GDM1 (cell line): ENCODE data around the gene GTF2IRD1.

Source experiments
- DNase-seq: peaks from one replicate; lab custom pipeline; 2025; lab: John Stamatoyannopoulos, UW

The GTF2IRD1 gene

GRCh38 chr7:74568658-74569057 is 115.0 kb downstream of the GTF2IRD1 start:
- no peak for DNase-seq

GRCh38 chr7:74569501-74570075 is 115.9 kb downstream of the GTF2IRD1 start:
- no peak for DNase-seq

- DNase-seq, result no peak
Measured at GRCh38 chr7:74570533-74571156, 116.9 kb downstream of the GTF2IRD1 start.

GRCh38 chr7:74572301-74572979 is 118.7 kb downstream of the GTF2IRD1 start:
- peak; percentile 6 for DNase-seq

- no peak for DNase-seq
Measured at GRCh38 chr7:74573512-74573911, 119.8 kb downstream of the GTF2IRD1 start.

- DNase-seq, result no peak
Measured at GRCh38 chr7:74575083-74575784, 121.5 kb downstream of the GTF2IRD1 start.

GRCh38 chr7:74575811-74576210 is 122.1 kb downstream of the GTF2IRD1 start:
- no peak for DNase-seq

- no peak for DNase-seq
Measured at GRCh38 chr7:74579800-74580685, 126.3 kb downstream of the GTF2IRD1 start.

GRCh38 chr7:74581916-74582440 is 128.3 kb downstream of the GTF2IRD1 start:
- DNase-seq, result no peak

- DNase-seq, result no peak
Measured at GRCh38 chr7:74582447-74583039, 128.8 kb downstream of the GTF2IRD1 start.

- DNase-seq, result no peak
Measured at GRCh38 chr7:74583630-74584029, 129.9 kb downstream of the GTF2IRD1 start.

GRCh38 chr7:74584160-74584954 is 130.7 kb downstream of the GTF2IRD1 start:
- DNase-seq, result no peak

- no peak for DNase-seq
Measured at GRCh38 chr7:74585844-74586243, 132.1 kb downstream of the GTF2IRD1 start.

- DNase-seq, result no peak
Measured at GRCh38 chr7:74586258-74587175, 132.8 kb downstream of the GTF2IRD1 start.

- DNase-seq, result peak; percentile 7
Measured at GRCh38 chr7:74587435-74588126, 133.9 kb downstream of the GTF2IRD1 start.

GRCh38 chr7:74590813-74591212 is 137.1 kb downstream of the GTF2IRD1 start:
- no peak for DNase-seq

- no peak for DNase-seq
Measured at GRCh38 chr7:74598558-74598957, 144.9 kb downstream of the GTF2IRD1 start.

- DNase-seq, result no peak
Measured at GRCh38 chr7:74599244-74599643, 145.5 kb downstream of the GTF2IRD1 start.
